ENCODE data around the gene ISLR.

The ISLR gene

GRCh38 chr15:74208496-74208895 lies 35.0 kb downstream of the ISLR start:
- no peak overlapping the region for H3K4me3 ChIP-seq (ENCODE audit: low read depth in 1 of 2, low read length in 2 of 2)
- TF ChIP-seq CTCF (IDR thresholded peaks at IDR 0.05; ENCODE audit: borderline replicate concordance, extremely low read depth, low read length, poor library complexity, severe bottlenecking) (no peak), EZH2 (IDR thresholded peaks at IDR 0.05; ENCODE audit: borderline replicate concordance, low read depth, low read length, severe bottlenecking) (no peak)
- H4K20me1 ChIP-seq (ENCODE audit: insufficient read depth, low read length) = no peaks in the 10 kb centered on the region
- H3K4me2 ChIP-seq (ENCODE audit: insufficient read depth, low read length) = no peak overlapping the region
- H3K9me3 ChIP-seq (ENCODE audit: insufficient read depth, low read length, severe bottlenecking) = no peaks in the 10 kb centered on the region
- H3K36me3 ChIP-seq (ENCODE audit: insufficient read depth, low read length) = no peaks in the 10 kb centered on the region
- 0 out of 2 replicates have a peak, but pooled peaks cover 3% of the 10 kb centered on the region for H3K4me1 ChIP-seq (ENCODE audit: insufficient read depth, low read length)
- peaks cover 22% of the 10 kb centered on the region for H3K27me3 ChIP-seq (ENCODE audit: insufficient read depth, low read length, poor library complexity)
- no peak overlapping the region for H3K27ac ChIP-seq (ENCODE audit: low read length)
- ATAC-seq (ENCODE audit: insufficient read depth, low read depth) (no peak), DNase-seq (no peak)
- no peak overlapping the region for H2AFZ ChIP-seq (ENCODE audit: low read depth, low read length)
- H3K9ac ChIP-seq (ENCODE audit: low read depth, low read length) = no peak overlapping the region
- no peaks in the 10 kb centered on the region for H3K79me2 ChIP-seq (ENCODE audit: insufficient read depth, low read length)

- no peaks in the 10 kb centered on the region for H3K79me2 ChIP-seq (ENCODE audit: insufficient read depth, low read length)
- H3K27me3 ChIP-seq (ENCODE audit: insufficient read depth, low read length, poor library complexity) = peaks cover 22% of the 10 kb centered on the region
- DNase-seq (peak; percentile 48), ATAC-seq (ENCODE audit: insufficient read depth, low read depth) (peak; percentile 66)
- no peak overlapping the region for H2AFZ ChIP-seq (ENCODE audit: low read depth, low read length)
- no peak overlapping the region for H3K9ac ChIP-seq (ENCODE audit: low read depth, low read length)
- no peaks in the 10 kb centered on the region for H3K36me3 ChIP-seq (ENCODE audit: insufficient read depth, low read length)
- H3K27ac ChIP-seq (ENCODE audit: low read length) = no peak overlapping the region
- H3K4me1 ChIP-seq (ENCODE audit: insufficient read depth, low read length) = 0 out of 2 replicates have a peak, but pooled peaks cover 3% of the 10 kb centered on the region
- H3K4me2 ChIP-seq (ENCODE audit: insufficient read depth, low read length) = no peak overlapping the region
- H3K9me3 ChIP-seq (ENCODE audit: insufficient read depth, low read length, severe bottlenecking) = no peaks in the 10 kb centered on the region
- H3K4me3 ChIP-seq (ENCODE audit: low read depth in 1 of 2, low read length in 2 of 2) = no peak overlapping the region
- no peak for TF ChIP-seq CTCF (IDR thresholded peaks at IDR 0.05; ENCODE audit: borderline replicate concordance, extremely low read depth, low read length, poor library complexity, severe bottlenecking)
- no peak for TF ChIP-seq EZH2 (IDR thresholded peaks at IDR 0.05; ENCODE audit: borderline replicate concordance, low read depth, low read length, severe bottlenecking)
- H4K20me1 ChIP-seq (ENCODE audit: insufficient read depth, low read length) = no peaks in the 10 kb centered on the region
Measured at GRCh38 chr15:74208901-74209559, 35.5 kb downstream of the ISLR start.

- no peaks in the 10 kb centered on the region for H3K36me3 ChIP-seq (ENCODE audit: insufficient read depth, low read length)
- no peak for ATAC-seq (ENCODE audit: insufficient read depth, low read depth)
- no peak overlapping the region for H3K27ac ChIP-seq (ENCODE audit: low read length)
- H2AFZ ChIP-seq (ENCODE audit: low read depth, low read length) = no peak overlapping the region
- H3K4me1 ChIP-seq (ENCODE audit: insufficient read depth, low read length) = 0 out of 2 replicates have a peak, but pooled peaks cover 3% of the 10 kb centered on the region
- H3K9ac ChIP-seq (ENCODE audit: low read depth, low read length) = no peak overlapping the region
- no peak overlapping the region for H3K4me3 ChIP-seq (ENCODE audit: low read depth in 1 of 2, low read length in 2 of 2)
- no peak for DNase-seq
- peaks cover 22% of the 10 kb centered on the region for H3K27me3 ChIP-seq (ENCODE audit: insufficient read depth, low read length, poor library complexity)
- no peaks in the 10 kb centered on the region for H3K9me3 ChIP-seq (ENCODE audit: insufficient read depth, low read length, severe bottlenecking)
- H4K20me1 ChIP-seq (ENCODE audit: insufficient read depth, low read length) = no peaks in the 10 kb centered on the region
- H3K4me2 ChIP-seq (ENCODE audit: insufficient read depth, low read length) = no peak overlapping the region
- no peaks in the 10 kb centered on the region for H3K79me2 ChIP-seq (ENCODE audit: insufficient read depth, low read length)
- TF ChIP-seq EZH2 (IDR thresholded peaks at IDR 0.05; ENCODE audit: borderline replicate concordance, low read depth, low read length, severe bottlenecking) = no peak
- TF ChIP-seq CTCF (IDR thresholded peaks at IDR 0.05; ENCODE audit: borderline replicate concordance, extremely low read depth, low read length, poor library complexity, severe bottlenecking) = no peak
Measured at GRCh38 chr15:74209560-74209958, 36.0 kb downstream of the ISLR start.
